CD4-positive, alpha-beta T cell treated with Interleukin-2 at 100 ng/mL for 4 hours (primary cell): ENCODE results near the gene KDM5A.
"Not testable (repeated sequence)": the region's sequence is repeated elsewhere in the genome, so short reads cannot be mapped to it uniquely, and the experiment has no call there.

ENCODE experiments used
- DNase-seq: peaks from one replicate; pipeline ENCODE4 v3.0.0-alpha.2; 2020; ENCODE audit warnings: low spot score

Gene KDM5A

DNA sequence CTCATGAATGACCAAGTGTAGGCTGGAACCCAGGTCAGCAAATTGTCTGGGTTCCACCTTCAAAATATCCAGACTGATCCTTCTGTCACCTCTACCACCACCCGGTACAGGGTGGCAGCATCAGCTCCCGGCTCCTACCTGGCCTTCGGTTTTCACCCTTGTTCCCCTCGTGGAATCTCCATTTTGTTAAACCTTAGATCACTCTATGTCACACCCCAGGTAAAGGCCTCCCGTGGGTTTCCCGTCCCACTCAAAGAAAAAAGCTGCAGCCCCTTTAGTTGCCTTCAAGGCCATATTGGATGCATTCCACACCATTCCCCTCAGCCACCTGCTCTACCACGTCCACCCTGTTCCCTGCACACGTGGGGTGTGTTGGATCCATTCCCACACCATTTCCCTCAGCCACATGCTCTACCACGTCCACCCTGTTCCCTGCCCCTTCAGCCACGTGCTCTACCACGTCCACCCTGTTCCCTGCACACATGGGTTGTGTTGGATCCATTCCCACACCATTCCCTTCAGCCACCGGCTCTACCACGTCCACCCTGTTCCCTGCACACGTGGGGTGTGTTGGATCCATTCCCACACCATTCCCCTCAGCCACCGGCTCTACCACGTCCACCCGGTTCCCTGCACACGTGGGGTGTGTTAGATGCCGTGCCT lies 150.3 kb downstream of the KDM5A start:
- DNase-seq = no peak

DNA sequence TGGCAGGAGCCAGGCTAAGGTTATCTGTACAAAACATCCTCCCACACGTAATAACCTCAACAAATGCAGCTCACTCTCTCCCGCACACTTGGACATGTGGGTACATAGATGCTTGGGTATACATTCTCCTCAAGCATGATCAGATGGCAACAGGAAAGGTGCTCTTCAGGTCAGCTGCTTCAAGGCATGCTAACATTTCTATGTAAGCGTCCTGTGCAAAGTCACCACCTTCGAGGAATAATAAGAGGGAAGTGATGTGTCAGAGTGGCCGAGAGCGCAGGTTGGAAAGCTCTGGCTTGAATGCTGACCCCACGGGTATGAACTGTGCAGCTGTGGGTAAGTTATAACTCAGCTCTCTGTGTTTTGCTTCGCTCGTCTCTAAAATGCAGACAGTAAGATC lies 151.0 kb downstream of the KDM5A start:
- DNase-seq = no peak

- DNase-seq = no peak
Measured at GRCh38 chr12:237026-237815, 151.9 kb downstream of the KDM5A start.

GRCh38 chr12:236445-236844 lies 152.7 kb downstream of the KDM5A start:
- DNase-seq = no peak

GRCh38 chr12:235967-236366 lies 153.2 kb downstream of the KDM5A start:
- DNase-seq = not testable (repeated sequence)

GRCh38 chr12:234891-235415 lies 154.2 kb downstream of the KDM5A start:
- DNase-seq = no peak

DNA sequence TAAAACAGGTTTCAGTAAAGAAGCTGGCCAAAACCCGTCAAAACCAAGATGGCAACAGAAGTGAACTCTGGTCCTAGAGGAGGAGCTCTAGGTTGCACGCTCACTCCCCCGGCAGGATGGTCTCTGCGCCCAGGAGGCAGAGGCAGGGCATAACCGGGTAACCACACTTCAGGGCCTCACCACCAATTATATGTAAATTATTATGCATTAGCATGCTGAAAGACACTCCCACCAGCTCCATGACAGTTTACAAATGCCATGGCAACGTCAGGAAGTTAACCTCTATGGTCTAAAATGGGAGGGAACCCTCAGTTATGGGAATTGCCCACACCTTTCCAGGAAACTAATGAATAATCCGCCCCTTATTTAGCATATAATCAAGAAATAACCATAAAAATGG lies 155.1 kb downstream of the KDM5A start:
- no peak for DNase-seq

DNA sequence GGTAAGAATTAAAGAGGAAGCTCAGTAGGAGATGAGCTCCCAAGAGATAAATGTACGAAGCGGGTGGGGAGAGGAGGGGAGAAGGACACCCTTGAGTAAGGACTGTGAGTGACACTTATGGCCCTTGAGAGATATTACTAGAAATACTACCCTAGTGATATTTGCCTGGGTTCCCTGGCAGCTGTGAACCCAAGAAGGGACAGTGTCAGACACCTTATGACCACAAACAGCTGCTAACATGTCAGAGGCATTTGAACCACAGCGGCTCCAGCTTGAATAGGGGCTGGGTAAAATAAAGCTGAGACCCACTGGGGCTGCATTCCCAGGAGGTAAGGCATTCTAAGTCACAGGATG lies 155.5 kb downstream of the KDM5A start:
- DNase-seq = no peak

DNA sequence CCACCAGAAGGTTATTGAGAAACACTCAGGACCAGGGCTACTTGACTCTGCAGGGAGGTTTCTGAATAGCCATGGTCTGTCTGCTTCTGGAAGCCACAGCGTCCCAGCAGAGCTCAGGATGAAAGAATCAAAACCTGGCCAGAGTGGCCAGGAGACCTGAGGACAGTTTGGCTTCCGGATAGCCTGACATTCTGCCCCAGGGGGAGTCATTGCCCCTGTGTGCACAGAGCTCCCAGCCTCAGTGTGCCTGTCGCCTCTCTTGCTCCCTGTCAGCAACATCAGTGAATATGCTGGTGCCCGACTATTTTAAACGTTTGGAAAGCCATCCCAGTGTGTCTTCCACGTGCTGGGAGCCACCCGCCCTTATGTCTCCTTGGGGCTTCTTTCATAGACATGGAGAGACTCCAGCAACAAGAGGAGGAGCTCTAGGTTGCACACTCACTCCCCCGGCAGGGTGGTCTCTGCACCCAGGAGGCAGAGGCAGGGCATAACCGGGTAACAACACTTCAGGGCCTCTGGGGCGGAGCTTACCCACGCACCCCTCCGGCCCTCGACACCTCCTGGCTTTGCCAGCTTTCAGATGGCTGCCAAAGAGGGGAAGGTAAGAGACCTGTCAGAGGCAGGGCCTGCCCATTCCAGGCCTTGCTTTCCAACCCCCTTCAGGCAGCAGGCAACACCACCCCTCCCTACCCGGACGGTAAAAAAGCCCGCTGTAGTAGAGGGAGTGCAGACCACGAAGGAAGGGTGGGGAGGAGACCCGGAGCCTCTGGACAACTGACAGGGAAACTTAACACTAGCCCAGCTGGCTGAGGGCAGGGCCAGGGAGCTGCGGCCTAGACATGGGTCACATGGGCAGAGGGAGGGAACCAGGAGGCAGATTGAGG lies 156.1 kb downstream of the KDM5A start:
- DNase-seq = no peak

DNA sequence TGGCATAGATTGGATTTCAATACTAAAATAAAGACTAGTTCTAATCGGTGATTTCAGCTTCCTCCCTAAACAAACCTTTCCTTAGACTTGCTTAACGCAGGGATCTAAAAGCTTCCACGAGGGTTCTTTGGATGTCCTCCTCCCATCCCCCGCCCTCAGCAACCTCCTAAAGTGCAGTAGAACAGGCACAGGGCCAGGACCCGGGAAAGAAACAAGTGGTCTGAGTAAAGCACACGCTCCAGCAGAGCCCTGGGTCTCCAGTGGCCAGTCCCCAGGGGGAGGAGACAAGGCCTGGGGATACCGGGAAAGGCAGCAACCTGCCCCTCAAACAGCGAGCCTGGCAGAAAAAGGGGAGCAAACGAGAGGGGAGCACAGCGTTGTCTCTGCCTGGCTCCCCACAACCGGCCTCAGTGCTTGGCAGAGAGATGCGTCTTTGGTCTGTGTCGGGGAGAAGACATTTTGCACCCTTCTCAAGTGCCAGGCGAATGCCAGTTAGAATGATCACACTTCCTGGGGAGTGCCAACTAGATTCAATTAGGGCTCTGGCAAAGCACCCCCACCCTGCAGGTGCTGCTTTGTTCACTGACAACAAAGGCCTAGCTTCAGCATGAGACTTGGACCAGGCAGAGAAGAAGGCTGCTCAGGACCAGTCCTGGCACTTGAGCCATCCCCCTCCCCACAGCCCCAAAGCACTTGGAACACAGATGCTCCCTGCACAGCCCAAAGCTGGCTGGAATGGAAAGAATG lies 158.0 kb downstream of the KDM5A start:
- DNase-seq = no peak
